Measurements from ENCODE around the gene TTC9.
"Not testable (repeated sequence)": the region's sequence is repeated elsewhere in the genome, so short reads cannot be mapped to it uniquely, and the experiment has no call there.

The TTC9 gene

DNA sequence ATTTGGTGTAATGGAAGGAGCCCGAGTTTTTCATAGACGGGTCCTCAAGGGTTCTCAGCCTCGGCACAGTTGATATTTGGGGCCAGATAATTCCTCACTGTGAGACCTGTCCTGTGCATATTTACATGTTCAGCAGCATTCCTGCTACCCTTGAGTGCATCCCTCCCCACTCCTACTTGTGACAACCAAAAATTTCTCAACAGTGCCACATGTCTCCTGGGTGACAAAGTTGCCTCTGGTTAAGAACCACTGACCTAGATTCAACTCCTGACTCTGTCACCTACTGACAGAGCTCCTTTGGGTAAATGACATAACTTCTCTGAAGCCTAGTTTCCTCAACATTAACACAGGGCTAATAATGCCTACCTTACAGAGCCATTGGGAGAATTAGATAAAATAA lies 60.4 kb downstream of the TTC9 start:
- DNase-seq (ENCODE audit: low read depth) = no peak
- TF ChIP-seq CTCF (IDR thresholded peaks at IDR 0.05; ENCODE audit: control insufficient read depth, insufficient read depth, low read depth, low read length, missing control alignments) = no peak
- no peak overlapping the region for H3K4me3 ChIP-seq (ENCODE audit: control insufficient read depth, low read depth, low read length)

- not testable (repeated sequence) for DNase-seq (ENCODE audit: low read depth)
Measured at GRCh38 chr14:70703621-70704168, 62.0 kb downstream of the TTC9 start.

DNA sequence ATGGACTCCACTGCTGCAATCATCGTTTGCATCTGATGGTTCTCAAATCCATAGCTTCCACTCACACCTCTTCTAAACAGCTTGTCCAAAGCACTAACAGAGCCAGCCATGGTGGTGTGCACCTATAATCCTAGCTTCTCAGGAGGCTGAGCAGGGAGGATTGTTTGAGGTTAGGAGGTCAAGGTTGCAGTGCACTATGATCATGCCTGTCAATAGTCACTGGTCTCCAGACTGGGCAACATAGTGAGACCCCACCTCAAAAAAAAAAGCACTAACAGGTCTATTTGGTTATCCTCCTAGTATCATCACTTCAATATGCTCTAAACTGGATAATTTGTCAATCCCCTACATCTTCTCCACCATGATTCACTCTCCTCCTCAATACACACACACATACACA lies 63.2 kb downstream of the TTC9 start:
- no peak for DNase-seq (ENCODE audit: low read depth)
- H3K4me3 ChIP-seq (ENCODE audit: control insufficient read depth, low read depth, low read length) = no peak overlapping the region
- TF ChIP-seq CTCF (IDR thresholded peaks at IDR 0.05; ENCODE audit: control insufficient read depth, insufficient read depth, low read depth, low read length, missing control alignments) = no peak

More at GRCh38 chr14:70703621-70704168, 62.0 kb downstream of the TTC9 start:
- not testable (repeated sequence) for H3K4me3 ChIP-seq (ENCODE audit: control insufficient read depth, low read depth, low read length)

- TF ChIP-seq CTCF (IDR thresholded peaks at IDR 0.05; ENCODE audit: control insufficient read depth, insufficient read depth, low read depth, low read length, missing control alignments) = no peak
- no peak for DNase-seq (ENCODE audit: low read depth)
- no peak overlapping the region for H3K4me3 ChIP-seq (ENCODE audit: control insufficient read depth, low read depth, low read length)
Measured at GRCh38 chr14:70706177-70706576, 64.5 kb downstream of the TTC9 start.

DNA sequence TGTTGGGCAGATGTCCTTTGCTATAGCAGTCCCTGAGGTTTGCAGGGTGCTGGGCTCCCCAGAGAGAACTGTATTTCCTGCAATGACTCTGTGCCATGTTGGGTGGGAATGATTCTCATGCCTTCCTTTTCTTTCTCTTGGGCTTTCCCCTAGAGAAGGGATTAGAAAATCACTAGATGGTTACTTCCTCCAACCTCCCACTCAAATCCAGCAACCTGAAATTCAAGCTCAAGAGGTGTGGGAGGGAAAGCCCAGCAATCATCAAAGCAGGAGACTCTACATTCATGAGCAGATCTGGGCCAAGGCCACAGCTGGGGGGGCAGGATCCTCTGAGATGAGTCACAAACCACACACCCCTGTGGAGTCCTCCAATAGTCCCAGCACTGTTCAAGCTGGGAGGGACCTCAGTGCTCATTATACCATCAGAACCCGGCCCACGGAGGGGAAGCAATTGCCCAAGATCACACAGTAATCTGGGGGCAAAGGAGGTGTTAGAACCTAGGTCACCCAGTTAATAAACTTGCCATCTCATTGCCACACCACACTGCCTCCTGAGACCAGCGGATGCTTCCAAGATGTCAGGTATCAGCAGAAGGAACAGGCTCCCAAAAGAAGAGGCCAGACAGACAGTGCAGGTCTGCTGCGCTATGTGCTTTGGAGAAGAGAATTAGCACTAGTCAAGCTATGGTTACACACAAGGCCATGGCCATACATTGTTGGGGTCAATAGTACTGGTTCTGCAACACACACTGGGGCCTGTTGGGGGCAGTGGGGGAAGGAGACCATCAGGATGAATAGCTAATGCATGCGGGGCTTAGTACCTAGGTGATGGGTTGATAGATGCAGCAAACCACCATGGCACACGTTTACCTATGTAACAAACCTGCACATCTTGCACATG lies 65.7 kb downstream of the TTC9 start:
- H3K4me3 ChIP-seq (ENCODE audit: control insufficient read depth, low read depth, low read length) = no peak overlapping the region
- TF ChIP-seq CTCF (IDR thresholded peaks at IDR 0.05; ENCODE audit: control insufficient read depth, insufficient read depth, low read depth, low read length, missing control alignments) = no peak
- DNase-seq (ENCODE audit: low read depth) = peak; percentile 23

DNA sequence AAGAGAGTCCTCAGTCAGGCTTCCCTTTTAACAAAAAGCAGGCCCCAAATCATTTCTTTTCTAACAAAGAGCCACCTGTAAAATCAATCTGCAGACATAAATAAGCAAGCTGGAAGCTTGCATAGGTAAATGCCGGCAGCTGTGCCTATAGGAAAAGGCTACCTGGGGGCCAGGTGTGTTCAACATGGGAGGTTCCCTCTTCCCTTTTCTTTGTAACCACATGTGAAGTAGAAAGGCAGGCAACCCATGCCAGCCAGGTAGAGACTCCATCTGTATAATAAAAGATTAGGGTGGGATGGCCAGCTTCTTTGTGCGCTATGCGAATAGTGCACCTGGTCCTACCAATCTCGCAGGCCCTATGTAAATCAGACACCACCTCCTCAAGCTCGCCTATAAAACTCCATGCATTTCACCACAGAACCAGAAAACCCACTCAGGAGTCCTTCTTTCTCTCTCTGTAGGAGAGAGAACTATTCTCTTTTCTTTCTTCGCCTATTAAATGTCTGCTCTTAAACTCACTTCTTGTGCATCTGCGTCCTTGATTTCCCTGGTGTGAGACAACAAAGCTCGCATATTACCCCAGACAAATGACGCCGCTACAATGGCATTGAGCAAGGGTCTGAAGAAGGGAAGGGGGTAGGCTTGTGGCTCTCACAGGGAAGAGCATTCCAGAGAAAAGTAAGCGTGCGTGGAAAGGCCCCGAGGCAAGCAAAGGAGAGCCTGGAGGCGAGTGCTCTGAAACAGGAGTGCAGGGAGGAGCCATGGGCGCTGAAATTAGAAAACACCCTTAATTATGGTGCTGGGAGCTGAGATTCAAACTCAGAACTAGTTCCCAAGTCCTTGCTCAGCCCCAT lies 67.2 kb downstream of the TTC9 start:
- no peak for DNase-seq (ENCODE audit: low read depth)
- TF ChIP-seq CTCF (IDR thresholded peaks at IDR 0.05; ENCODE audit: control insufficient read depth, insufficient read depth, low read depth, low read length, missing control alignments) = no peak
- H3K4me3 ChIP-seq (ENCODE audit: control insufficient read depth, low read depth, low read length) = no peak overlapping the region

All from AG09309 (cell line).